HCT116 (cell line): Measurements from ENCODE around the gene ADGRE2. TPM values are rescaled to one million over a fixed set of nuclear protein-coding genes. Genes with fewer than 3 reads are reported as not detected.
"Not testable (repeated sequence)": the region's sequence is repeated elsewhere in the genome, so short reads cannot be mapped to it uniquely, and the experiment has no call there.

Experiments
- ATAC-seq: fragments of 200-7000 bp; cut with Tn5 transposase; 2 replicates; pipeline ENCODE4 v1.9.1; 2020; ENCODE audit warnings: mild to moderate bottlenecking, moderate library complexity
- BruUV-seq: library from RNA; stranded (reverse); fragments of 400-500 nt; replicated peaks from 2 replicates; lab custom pipeline; 2021; lab: Mats Ljungman, UMichigan
- CTCF ChIA-PET: fragments of 300-600 bp; sonication (Branson Sonifier 250); formaldehyde crosslinking; loops from one replicate; lab custom pipeline; 2021; ENCODE audit warnings: antibody characterized with exemption; lab: Charles Lee
- POLR2A ChIA-PET: fragments of 300-600, 350-600 bp; sonication (Branson Sonifier 250); formaldehyde crosslinking; loops from one replicate; lab custom pipeline; 2021; ENCODE audit warnings: antibody characterized with exemption; lab: Charles Lee
- RAD21 ChIA-PET, 2 experiments: fragments of 300-600 bp; sonication (Branson Sonifier 250); formaldehyde crosslinking; loops; one replicate each; lab custom pipeline; 2023; ENCODE audit warnings: low total read pairs in 2 of 2; ENCODE audit not compliant: uncharacterized antibody in 2 of 2, unreplicated experiment in 2 of 2, low non-redundant PET in 1 of 2; lab: Charles Lee
- DNase-seq: peaks from one replicate; pipeline ENCODE4 v3.0.0-alpha.2; 2010; ENCODE audit warnings: low read depth, low spot score
- H2AFZ ChIP-seq: fragments of 200-600 bp; shearing (Covaris generic), sonication (generic); 2 replicates; pipeline ENCODE4 v1.6.1; 2017; ENCODE audit warnings: low read depth, mixed run types, mixed read lengths, antibody characterized with exemption, low read length; ENCODE audit not compliant: poor library complexity, severe bottlenecking
- H3K27ac ChIP-seq: 2 replicates; pipeline ENCODE4 v1.5.1; 2012; ENCODE audit warnings: low read depth, low read length
- H3K27me3 ChIP-seq: fragments of 200-600 bp; sonication (generic); 2 replicates; pipeline ENCODE4 v1.6.1; 2016; ENCODE audit warnings: mixed run types, low read length, mixed read lengths; ENCODE audit not compliant: insufficient read depth
- H3K36me3 ChIP-seq, 2 experiments: fragments of 200-500 bp in 1 of 2; fragments of 200-600 bp in 1 of 2; sonication (Bioruptor generic) in 1 of 2; sonication (generic) in 1 of 2; 2 replicates each; pipeline versions ENCODE4 v1.5.1 to v1.6.1; 2014 to 2016; ENCODE audit warnings: low read length in 2 of 2, inconsistent platforms in 1 of 2, mixed read lengths in 1 of 2, mixed run types in 1 of 2; ENCODE audit not compliant: insufficient read depth in 2 of 2, control insufficient read depth in 1 of 2
- H3K4me1 ChIP-seq, 2 experiments: fragments of 200-600 bp in 1 of 2; sonication (generic) in 1 of 2; 2 replicates each; pipeline versions ENCODE4 v1.5.1 to v1.6.1; 2012 to 2017; ENCODE audit warnings: low read length in 2 of 2, inconsistent platforms in 1 of 2, mild to moderate bottlenecking in 1 of 2, mixed read lengths in 1 of 2, mixed run types in 1 of 2, moderate library complexity in 1 of 2; ENCODE audit not compliant: insufficient read depth in 2 of 2, control insufficient read depth in 1 of 2
- H3K4me2 ChIP-seq: fragments of 200-600 bp; sonication (generic); 2 replicates; pipeline ENCODE4 v1.6.1; 2017; ENCODE audit warnings: mixed run types, low read length, mixed read lengths
- H3K4me3 ChIP-seq, 2 experiments: fragments of 200-600 bp in 1 of 2; sonication (generic) in 1 of 2; replicated peaks in 1 of 2; 2 replicates each; pipeline ENCODE4 v1.5.1; 2011 to 2016; ENCODE audit warnings: low read length in 2 of 2, control low read depth in 1 of 2, low read depth in 1 of 2, mild to moderate bottlenecking in 1 of 2, mixed read lengths in 1 of 2, mixed run types in 1 of 2
- H3K79me2 ChIP-seq: fragments of 200-600 bp; sonication (generic); 2 replicates; pipeline ENCODE4 v1.6.1; 2017; ENCODE audit warnings: mild to moderate bottlenecking, mixed run types, low read length, moderate library complexity, mixed read lengths; ENCODE audit not compliant: insufficient read depth
- H3K9ac ChIP-seq: fragments of 200-600 bp; sonication (generic); 2 replicates; pipeline ENCODE4 v1.6.1; 2016; ENCODE audit warnings: low read length, mixed read lengths
- H3K9me2 ChIP-seq: fragments of 200-600 bp; sonication (generic), shearing (Covaris generic); 2 replicates; pipeline ENCODE4 v1.6.1; 2017; ENCODE audit warnings: mixed run types, mild to moderate bottlenecking, moderate library complexity; ENCODE audit not compliant: insufficient read depth
- H3K9me3 ChIP-seq, 2 experiments: fragments of 200-500 bp in 1 of 2; fragments of 200-600 bp in 1 of 2; sonication (Bioruptor generic) in 1 of 2; sonication (generic) in 1 of 2; 2 replicates each; pipeline ENCODE4 v1.6.1; 2014 to 2017; ENCODE audit warnings: low read length in 2 of 2, mixed read lengths in 2 of 2, inconsistent platforms in 1 of 2, low read depth in 1 of 2, mild to moderate bottlenecking in 1 of 2, mixed run types in 1 of 2, moderate library complexity in 1 of 2; ENCODE audit not compliant: control insufficient read depth in 1 of 2, insufficient read depth in 1 of 2
- H4K20me1 ChIP-seq: fragments of 200-600 bp; sonication (generic), shearing (Covaris generic); 2 replicates; pipeline ENCODE4 v1.6.1; 2017; ENCODE audit warnings: mixed run types, mild to moderate bottlenecking, moderate library complexity; ENCODE audit not compliant: insufficient read depth
- ATF3 ChIP-seq: IDR thresholded peaks from 2 replicates; pipeline ENCODE4 v1.6.1; 2012
- CBX3 ChIP-seq: IDR thresholded peaks from 2 replicates; pipeline ENCODE4 v1.6.1; 2012; ENCODE audit warnings: low read depth
- EGR1 ChIP-seq: IDR thresholded peaks from 2 replicates; pipeline ENCODE4 v1.6.1; 2012; ENCODE audit warnings: low read depth
- ELF1 ChIP-seq: IDR thresholded peaks from 2 replicates; pipeline ENCODE4 v1.6.1; 2012; ENCODE audit warnings: low read depth, borderline replicate concordance
- EZH2 ChIP-seq: fragments of 200-600 bp; sonication (generic); IDR thresholded peaks from 2 replicates; pipeline ENCODE4 v1.6.1; 2017; ENCODE audit warnings: antibody characterized with exemption, mixed run types
- EZH2phosphoT487 ChIP-seq: fragments of 200-600 bp; IDR thresholded peaks from 2 replicates; pipeline ENCODE4 v1.6.1; 2018; ENCODE audit warnings: antibody characterized with exemption, borderline replicate concordance
- SIN3A ChIP-seq: IDR thresholded peaks from 2 replicates; pipeline ENCODE4 v1.6.1; 2012; ENCODE audit warnings: low read depth
- ZNF274 ChIP-seq: fragments of 200-500 bp; sonication (Bioruptor generic); IDR thresholded peaks from 2 replicates; pipeline ENCODE4 v1.6.1; 2014; ENCODE audit warnings: mild to moderate bottlenecking, low read depth, low read length, inconsistent platforms
- intact Hi-C: fragments of 100-400 bp; cut with micrococcal nuclease; formaldehyde crosslinking; loops from 2 replicates; pipeline ENCODE4 v1.10.0; 2022
- total RNA-seq: library from RNA; stranded (reverse); gene quantifications from one replicate; pipeline ENCODE4 v1.2.1, GENCODE V29; 2021; ENCODE audit not compliant: unreplicated experiment

Gene ADGRE2
- total RNA-seq, 1 experiment from 2014 or later: 8.4 TPM

- intact Hi-C loops: no loop called here
- ChIA-PET POLR2A (no interaction called here), RAD21 (no interaction called here), CTCF (interaction anchor here (1.1 kb wide), 1 partner anchor 12 kb away, joined by 3 read pairs; no protein-coding TSS in a partner anchor)
- ATAC-seq (no peak), DNase-seq (no peak)
- no peak for TF ChIP-seq CBX3
- no peak for TF ChIP-seq ATF3
- TF ChIP-seq ELF1: no peak
- TF ChIP-seq EZH2phosphoT487: no peak
- TF ChIP-seq ZNF274: no peak
- no peak for TF ChIP-seq EGR1
- no peak for TF ChIP-seq SIN3A
- TF ChIP-seq EZH2: no peak
- peaks cover 6 to 8% of the 10 kb centered on the region in 2 experiments; a peak in 3 of 4 replicates for H3K4me1 ChIP-seq
- no peaks in the 10 kb centered on the region for H3K9me3 ChIP-seq
- no peak overlapping the region for H3K27ac ChIP-seq
- H3K4me2 ChIP-seq: no peak overlapping the region
- no peaks in the 10 kb centered on the region for H3K9me2 ChIP-seq
- no peak overlapping the region for H3K4me3 ChIP-seq
- no TSS peak for BruUV-seq
- no peaks in the 10 kb centered on the region for H3K27me3 ChIP-seq
- no peak overlapping the region for H2AFZ ChIP-seq
- H4K20me1 ChIP-seq: no peaks in the 10 kb centered on the region
- peaks cover 5 to 12% of the 10 kb centered on the region in 2 experiments; a peak in 1 of 4 replicates for H3K36me3 ChIP-seq
- H3K9ac ChIP-seq: no peak overlapping the region
- 0 out of 2 replicates have a peak, but pooled peaks cover 4% of the 10 kb centered on the region for H3K79me2 ChIP-seq
These were observed 4.0 kb downstream of the ADGRE2 start for GRCh38 chr19:14774373-14774772.

DNA sequence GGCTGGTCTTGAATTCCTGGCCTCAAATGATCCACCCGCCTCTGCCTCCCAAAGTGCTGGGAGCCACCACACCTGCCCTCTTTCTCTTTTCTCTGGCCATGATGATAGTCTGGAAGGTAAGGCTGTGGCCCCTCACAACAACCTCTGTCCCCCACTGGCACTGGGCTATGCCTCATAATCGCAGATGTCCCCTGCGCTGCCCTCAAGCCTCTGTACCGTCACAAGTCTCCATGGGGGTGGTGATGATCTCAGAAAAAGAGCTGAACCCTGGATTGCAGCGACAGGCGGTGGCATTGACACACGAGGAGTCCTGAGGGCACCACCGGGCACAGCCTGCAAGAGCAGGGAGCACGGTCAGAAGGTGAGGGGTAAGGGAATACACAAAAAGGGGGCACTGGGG lies 4.6 kb downstream of the ADGRE2 start:
- BruUV-seq, H3K27ac ChIP-seq, intact Hi-C loops, H3K79me2 ChIP-seq, H3K9ac ChIP-seq, H3K27me3 ChIP-seq, H4K20me1 ChIP-seq, CTCF ChIA-PET, H3K4me3 ChIP-seq, POLR2A ChIA-PET, H3K4me2 ChIP-seq, H2AFZ ChIP-seq, H3K4me1 ChIP-seq, H3K9me2 ChIP-seq, H3K9me3 ChIP-seq, RAD21 ChIA-PET, DNase-seq, ATAC-seq: not testable (repeated sequence)
- H3K36me3 ChIP-seq: peaks cover 5 to 12% of the 10 kb centered on the region in 2 experiments; a peak in 2 of 4 replicates
